NCI-H146 treated with DMSO at 0.1 percent for 48 hours (cell line): ENCODE results near the gene GRK3.

Source experiments
- DNase-seq: peaks from one replicate; lab custom pipeline; 2025; ENCODE audit not compliant: unreplicated experiment; lab: John Stamatoyannopoulos, UW

Gene GRK3

DNA sequence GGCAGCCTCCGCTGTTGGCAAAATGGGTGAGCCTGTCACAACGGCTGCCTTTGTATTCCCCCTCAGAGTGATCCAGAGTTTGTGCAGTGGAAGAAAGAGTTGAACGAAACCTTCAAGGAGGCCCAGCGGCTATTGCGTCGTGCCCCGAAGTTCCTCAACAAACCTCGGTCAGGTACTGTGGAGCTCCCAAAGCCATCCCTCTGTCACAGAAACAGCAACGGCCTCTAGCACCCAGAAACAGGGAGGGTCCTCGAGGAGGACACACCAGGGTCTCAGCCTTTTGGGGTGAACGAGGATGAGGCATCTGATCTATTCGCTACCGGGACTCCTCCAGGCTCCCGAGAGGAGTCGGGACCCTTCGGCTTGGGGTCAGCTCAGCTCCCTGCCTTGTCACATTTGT is 157.7 kb downstream of the GRK3 start:
- DNase-seq, result no peak

DNA sequence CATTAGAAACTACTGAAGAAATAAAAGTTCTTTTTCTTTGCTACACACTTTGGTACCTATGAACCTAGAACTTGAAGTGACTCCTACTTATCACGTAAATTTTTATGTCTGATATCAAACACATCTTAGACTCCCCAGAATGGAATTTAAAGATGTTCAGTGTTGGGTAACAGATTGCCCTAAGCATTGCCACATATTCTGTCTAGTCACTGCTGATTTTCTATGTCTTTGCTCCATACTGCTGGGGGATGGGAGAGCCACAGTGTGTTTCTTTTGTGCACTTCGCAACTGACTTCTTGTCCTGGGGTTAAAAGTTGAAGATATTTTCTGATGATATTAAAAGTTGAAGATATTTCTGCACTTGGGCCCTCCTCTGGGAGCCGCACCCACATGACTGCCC is 158.2 kb downstream of the GRK3 start:
- DNase-seq, result no peak

DNA sequence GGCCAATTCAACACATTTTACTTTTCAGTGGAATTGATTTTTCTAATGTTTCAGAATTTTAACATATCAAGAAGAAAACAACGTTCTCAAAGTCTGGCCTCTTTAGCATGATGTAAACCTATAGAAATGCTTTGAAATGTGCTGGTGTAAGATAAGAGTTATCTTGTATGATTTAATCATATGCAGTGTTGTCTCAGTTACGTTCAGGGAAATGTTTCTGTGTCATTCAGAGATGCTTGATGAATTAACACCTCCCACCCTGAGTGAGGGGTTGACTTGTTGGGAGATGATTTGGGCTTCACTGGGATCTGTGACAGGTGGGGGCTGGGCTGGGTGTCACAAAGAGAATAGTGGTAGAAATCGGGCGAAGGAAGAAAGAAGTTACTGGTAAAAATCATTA is 161.8 kb downstream of the GRK3 start:
- no peak for DNase-seq

DNA sequence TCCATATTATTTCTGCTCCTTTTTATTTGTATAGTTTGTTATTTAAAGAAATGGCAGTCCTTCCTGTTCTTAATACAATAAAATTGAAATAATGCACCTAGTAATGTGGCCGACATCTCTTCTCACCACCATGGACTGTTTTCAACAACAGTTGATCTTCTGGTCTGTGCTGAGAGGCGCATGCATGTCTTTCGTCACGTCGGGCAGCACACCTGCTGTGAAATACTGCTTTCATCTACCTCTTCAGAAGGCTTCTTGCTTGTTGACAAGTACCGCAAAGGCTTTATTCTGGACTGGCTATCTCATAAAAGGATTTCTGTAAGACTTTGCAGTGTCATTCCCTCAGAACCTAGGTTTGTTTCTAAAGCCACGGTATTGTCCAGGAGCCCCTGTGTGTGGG is 163.6 kb downstream of the GRK3 start:
- no peak for DNase-seq

DNA sequence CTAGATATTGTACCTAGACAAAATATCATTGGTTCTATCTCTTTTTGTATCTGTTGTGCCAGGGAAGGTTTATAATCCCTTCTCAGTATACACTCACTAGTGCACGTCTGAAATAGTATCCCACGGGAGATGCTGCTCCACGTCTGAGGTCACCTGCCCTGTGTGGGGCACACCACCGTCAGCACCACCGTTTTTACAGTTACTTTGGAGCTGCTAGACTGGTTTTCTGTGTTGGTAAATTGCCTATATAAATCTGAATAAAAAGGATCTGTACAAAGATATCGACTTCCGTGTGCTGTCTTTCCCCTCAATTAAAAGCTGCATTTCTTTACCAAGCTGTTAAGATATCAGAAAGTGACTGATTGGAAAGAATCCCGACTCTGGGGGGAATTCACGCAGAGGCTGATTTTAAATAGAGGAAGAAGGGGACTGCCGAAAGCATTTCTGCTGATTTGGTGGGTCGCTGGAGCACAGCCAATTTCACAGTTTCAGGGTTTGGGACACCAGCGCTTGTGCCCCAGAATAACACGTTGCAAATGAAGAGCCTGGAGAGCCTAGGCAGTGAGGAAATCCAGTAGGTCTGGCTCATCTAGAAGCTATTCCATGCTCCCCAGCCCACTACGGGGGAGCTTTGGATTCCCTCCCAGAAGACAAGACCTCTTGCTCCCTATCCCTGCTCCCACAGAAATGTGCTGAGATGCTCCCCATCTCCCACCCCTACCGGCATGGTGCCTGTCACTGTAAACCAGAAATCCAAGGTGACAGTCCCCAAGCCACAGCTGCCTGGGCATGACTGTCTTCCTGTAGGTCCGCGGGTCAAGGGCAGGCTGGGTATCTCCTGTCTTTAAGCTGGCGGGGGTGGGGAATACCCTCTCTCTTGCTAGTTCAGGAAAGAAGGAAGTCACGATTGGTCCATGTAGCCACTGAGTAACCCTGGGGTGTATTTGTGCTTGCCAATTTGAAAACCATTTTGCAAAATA is 164.8 kb downstream of the GRK3 start:
- DNase-seq, result no peak

DNA sequence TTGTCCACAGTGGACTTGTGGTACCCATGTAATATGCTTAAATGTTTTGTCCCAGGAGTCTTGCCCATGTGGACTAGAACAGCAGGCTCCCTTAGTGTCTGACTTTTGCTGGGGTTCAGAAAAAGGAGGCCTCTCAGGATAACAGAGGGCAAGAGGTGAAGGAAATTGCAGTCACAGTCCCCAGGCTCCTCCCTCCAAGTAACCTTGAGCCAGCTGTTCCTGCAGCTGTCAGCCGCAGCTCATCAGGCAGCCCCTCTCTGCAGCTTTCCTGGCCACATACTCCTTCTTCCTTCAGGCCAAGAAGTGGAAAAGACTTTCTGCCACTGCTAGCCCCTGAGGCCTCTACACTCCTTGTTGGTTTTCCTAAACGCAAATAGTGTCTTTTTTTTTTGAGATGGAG is 171.2 kb downstream of the GRK3 start:
- no peak for DNase-seq

DNA sequence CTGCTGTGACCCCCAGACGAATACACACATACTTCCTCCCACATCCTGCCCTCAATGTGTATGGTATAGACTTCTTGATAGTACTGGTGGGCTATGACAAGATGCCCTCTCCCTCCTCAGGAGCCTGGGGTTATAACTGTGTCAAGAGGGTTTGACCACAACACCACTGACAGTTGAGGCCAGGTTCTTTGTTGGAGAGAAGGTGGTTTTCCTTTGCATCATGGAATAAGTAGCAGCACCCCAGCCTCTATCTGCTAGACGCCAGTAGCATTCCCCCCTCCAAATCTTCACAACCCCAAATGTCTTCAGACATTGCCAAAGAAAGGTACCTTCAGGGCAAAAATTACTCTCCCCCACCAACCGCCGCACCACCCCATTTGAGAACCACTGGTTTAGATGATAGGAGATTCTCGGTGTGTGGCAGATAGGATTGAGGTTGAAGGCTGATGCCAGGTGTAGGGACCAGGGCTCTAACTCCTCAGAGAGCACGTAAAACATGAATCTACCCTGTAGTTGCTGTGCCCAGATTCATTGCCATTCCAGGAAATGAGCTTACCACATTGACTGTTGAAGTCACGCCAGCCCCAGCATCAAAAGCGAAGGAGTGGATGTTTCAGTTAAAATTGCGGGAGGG is 172.0 kb downstream of the GRK3 start:
- DNase-seq, result no peak

DNA sequence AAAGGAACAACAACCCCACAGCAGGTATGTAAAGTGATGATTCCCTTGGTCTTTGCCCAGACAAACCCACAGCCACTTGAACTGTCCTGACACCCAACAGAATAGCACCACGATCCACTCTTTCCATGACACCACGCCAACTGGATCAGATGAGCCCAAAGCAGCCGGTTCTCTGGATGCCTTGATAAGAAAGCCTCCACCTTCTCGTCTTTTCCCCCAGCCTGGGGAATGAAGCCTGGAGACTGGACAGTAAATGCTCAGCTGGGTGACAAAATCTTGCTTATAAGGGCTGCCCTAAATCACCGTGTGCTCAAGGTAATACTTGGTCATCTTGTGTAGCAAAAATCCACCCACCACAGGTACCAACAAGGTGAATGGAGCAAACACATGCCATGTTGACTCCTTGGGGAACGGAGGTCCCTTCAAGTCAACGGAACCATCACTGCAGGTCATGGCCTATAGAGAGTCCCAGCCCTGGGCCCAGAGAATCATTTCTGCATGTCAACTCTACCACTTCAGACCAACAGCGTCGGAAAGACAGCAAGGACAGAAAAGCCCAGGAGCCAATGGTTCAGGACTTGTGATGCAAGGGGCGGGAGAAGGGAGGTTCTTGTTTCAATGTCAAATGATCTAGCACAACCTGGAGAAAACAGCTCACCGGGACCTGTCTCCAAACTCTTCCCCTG is 175.3 kb downstream of the GRK3 start:
- no peak for DNase-seq

DNA sequence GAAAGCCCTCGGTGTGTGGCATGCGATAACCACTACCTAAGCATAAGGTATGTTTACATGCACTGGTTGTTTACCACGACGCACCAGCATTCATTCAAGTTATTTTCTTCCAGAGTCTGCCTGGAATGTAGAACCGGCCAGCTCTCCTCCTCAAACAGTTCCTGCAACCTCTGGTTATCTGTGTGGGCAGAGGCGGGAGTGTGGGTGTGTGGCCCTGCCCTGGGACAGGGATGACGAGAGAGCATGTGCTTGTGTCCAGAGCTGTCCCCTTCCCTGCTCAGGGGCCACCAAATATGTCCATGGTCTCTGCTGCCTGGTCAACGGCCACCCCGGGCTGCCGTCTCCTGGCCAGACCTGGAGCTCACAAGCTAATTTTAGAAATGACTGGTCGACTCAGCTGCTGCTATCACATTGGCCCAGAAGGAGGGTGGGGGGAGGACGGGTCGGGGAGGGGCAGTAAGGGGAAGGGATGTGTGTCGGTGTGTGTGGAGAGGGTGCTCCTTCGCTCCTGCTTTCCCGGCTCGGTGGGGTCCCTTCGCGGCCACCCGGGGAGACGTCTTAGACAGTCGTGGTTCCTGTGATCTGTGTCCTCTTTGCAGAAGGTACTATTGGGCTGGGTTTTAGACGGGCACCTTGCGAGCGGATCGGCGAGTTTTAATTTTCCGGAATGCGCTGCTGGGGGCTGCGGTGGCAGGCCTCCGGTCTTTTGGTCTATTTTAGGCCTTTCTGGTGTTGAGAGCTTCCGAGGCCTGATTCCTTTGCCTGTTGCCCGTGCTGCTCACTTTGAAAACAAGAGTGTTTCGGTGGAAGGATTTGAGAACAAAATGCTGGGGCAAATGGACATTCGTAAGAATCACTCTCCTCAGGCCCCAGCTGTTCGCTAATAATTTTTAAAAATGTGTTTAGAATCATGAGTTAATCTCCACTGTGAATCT is 177.5 kb downstream of the GRK3 start, which contains the start of gene MYO18B:
Gene MYO18B, plus strand, starts transcription at position 497 of the 935 bp plus-strand sequence. CDS start 18,905 bp downstream, outside the sequence.
- DNase-seq, result no peak

DNA sequence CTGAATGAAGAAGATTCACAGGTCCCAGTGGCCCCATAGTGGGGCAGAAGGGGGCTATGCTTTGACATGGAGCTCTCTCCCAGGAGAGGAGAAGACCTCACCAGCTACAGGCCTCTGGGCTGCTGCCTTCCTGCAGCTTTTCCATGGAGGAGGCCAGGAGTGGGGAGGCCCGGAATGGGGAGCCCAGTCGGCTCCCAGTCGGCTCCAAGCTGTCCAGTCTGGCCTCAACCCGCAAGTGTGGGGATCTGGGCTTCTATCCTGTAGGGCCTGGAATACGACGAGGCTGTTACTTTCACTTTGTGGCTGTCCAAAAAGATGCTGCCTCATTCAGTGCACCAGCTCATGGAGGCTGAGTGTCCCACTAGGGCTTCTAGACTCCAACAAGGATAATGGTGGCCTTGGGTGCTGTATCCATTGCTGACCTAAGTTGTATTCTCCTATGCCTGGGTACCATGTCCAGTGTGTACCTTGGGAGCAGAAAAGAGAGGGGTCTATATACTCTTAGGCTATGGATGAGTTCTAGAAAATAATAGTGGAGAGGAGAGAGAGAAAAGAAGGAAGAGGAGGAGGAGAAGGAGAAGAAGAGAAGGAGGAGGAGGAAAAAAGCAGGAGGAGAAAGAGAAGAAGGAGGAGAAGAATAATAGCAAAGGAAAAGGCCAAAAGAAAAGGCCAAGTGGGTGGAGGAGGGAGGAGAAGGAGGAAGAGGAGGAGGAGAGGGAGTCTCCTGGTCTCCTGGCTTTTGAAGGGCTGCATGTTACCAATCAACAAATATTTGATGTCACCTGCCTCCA is 178.6 kb downstream of the GRK3 start:
- DNase-seq, result no peak

DNA sequence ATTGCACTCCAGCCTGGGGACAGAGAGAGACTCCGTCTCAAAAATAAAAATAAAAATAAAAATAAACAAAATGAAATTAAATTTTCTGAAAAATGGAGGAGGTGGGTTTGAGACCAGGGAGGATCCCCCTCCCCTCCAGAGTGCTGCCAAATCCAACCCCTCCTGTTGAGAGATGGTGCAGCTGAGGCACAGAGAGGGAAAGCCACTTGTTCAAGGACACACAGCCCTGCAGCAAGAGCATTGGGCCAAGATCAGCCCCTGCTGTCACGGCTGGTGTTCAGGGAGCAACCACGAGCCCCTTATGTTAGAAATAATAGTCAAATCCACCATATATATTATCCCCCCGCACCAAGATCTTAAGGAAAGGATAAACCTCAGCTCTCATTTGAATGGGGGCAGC is 180.2 kb downstream of the GRK3 start:
- no peak for DNase-seq

DNA sequence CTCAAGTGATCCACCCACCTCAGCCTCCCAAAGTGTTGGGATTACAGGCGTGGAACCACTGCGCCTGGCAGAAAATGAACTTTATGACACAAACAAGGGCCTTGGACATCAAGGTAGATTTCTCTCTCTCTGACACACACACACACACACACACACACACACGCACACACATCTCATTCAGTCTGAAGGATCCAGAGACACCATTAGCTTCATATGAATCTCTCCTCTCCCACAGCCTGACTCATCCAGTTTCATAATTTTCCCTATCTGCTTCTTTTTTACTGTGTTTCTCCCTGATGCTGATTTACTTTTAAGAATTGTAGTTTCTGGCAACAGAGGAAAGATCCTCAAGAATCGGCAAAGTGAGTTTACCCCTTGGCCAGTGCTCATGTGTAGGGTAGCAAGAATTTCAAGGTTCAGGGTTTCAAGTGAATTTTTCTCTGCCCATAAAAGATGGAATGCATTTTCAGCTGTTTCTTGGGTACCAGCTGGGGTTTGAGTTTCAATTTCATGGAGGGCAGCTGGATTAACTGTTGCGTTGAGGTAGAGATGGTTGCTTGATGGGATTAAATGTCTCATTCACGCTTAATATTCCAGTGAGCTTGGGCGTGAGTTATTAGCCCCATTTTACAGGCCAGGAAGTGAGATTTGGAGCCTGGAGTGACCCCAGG is 181.0 kb downstream of the GRK3 start:
- DNase-seq, result no peak

DNA sequence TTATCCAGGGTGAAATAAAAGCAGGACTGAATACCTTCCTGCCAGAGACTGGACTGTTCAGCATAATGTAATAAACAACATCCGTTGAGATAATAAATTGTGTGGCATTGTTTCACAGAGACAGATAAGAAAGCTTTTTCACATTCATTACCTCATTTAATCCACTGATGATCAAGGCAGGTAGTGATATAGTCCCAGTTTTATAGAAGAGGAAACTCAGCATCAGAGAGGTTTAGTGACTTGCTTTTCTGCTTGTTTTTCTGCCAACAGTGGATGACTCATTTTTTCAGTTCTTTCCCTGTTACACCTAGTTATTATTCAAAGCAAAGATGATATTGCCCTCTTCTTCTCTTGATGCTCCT is 181.5 kb downstream of the GRK3 start:
- no peak for DNase-seq

DNA sequence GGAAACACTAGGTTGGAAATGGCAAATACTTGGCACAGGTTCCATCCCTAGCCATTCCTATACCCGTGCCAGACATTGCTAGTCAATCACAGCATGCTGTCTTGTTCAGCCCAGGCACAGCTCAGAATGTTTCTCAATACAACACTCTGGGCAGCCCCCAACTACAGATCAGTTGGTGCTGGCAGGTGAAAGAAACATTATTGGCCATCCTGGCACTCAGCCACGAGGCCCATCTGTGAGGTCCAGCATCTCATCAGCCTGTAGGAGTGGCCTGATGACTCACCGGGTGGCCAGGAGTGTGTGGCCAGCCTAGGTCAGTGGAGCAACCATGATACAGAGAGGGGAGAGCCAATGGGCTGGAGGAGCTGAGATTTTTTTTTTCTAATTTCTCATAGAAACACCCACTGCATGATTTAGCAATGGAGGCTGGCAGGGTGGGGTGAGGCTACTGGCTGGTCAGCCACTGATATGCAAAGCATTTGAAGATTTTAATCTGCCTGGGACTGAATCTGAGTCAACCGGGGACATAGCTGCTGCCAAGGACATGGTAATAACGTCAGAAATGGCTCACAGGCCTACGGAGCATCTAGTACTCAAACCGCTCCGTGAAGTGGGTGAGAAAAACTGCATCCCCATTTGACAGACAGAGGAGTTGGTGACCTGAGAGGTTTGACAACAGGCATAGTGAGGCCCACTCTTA is 182.9 kb downstream of the GRK3 start:
- DNase-seq, result peak; percentile 26

DNA sequence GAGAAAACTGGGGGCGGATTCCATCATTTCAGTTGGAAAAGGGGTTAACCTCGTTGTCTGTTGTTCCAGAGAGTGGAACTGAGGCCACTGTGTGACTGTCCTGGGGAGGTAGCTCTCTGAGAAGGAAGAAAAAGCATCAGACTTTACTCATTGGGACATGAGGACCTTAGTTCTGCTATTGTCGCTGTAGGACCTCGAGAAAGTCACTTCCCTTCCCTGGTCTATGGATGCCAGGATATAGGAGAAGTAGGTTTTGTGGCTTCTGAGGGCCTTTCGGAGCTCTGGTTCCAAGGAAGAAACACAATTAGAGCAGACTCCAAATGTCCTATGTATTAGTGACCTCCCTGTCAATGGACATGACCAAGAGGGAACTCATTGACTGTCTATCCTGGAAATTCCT is 183.7 kb downstream of the GRK3 start:
- no peak for DNase-seq

DNA sequence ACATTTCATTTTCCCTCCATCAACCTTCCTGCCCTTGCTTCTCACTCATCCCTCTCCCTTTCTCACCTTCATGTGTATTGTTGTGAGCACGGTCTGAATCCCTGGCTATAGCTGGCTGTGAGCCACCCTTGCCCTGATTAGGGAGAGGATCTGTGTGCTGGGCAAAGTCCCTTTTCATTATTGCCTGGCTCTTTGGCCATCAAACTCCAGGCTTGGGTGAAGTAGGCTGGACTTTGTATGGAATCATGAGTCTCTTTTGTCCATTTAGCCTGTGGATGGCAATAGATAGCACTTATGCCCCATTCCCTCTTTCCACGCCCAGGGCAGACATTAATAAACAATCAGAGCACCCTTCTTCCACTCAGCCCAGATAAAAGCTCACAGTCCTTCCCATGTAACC is 184.2 kb downstream of the GRK3 start:
- no peak for DNase-seq

DNA sequence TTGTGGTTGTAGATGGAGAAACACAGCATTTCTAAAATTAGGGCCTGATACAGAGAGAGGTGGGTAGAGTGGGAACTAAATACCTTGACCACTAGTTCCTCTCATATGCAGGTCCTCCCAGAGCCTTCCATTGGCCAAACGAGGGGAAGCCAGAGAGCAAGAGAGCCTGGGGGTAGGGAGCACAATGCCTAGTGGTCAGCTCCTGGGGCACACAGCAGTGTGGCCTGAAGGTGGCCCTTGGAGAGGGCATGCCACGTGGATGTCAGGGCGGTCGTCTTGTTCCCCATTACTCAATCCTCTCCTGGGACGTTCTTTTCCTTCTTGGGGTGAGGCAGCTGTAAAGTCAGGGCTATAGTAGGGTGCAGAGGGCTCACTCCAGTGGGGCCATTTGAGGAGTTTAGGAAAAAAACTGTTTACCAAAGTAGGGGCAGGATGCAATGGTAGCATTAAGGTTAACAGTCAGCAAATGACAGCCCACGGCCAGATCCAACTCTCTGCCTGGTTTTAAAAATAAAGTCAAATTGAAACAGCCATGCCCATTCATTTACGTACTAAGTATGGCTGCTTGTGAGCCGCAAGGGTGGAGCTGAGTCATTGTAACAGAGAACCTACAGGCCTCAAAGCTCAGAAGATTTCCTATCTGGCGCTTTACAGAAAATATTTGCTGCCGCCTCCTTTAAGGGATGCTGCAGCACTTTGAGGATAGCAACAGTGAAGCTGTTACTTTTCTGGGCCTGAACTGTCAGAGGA is 185.1 kb downstream of the GRK3 start:
- DNase-seq, result no peak

DNA sequence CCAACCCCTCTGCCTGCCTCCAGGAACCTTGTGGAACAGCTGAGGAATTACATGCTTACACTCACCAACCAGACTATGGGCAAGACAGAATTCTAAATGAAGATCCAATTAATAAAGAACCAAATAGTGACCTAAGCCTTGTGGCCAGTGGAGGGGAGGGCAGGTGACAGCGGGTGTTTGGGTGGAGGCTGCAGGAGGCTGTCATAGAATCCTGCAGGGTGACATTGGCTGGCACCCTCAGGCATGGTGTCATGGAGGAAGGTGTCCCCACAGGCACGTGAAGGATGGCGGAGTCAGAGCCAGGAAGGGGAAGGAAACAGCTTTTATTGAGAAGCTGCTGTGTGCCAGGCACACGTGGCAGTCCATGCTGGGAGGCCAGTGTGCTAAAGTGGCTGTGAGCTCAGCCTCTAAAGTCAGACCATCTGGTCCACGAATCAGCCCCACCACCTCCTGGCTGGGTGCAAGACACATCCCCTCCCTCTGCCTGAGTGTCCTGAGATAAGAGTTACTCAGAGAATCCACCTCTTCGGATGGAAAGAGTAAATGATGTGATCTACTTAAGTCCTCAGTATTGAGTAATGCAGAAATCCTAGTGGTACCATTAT is 186.2 kb downstream of the GRK3 start:
- DNase-seq, result no peak
